Endodermal cell (in vitro differentiated cells): ENCODE data around the gene CCHCR1. TPM values are rescaled to one million over a fixed set of nuclear protein-coding genes. Genes with fewer than 3 reads are reported as not detected.

Source experiments
- DNase-seq: peaks from one replicate; pipeline ENCODE4 v3.0.0-alpha.2; 2017
- H3K27ac ChIP-seq: 2 replicates; pipeline ENCODE4 v1.5.1; 2013; ENCODE audit warnings: mild to moderate bottlenecking, low read depth, low read length, moderate library complexity
- H3K27me3 ChIP-seq: 2 replicates; pipeline ENCODE4 v1.6.1; 2013; ENCODE audit warnings: mild to moderate bottlenecking, low read length, moderate library complexity; ENCODE audit not compliant: insufficient read depth, control insufficient read depth, poor library complexity, severe bottlenecking
- H3K36me3 ChIP-seq: 2 replicates; pipeline ENCODE4 v1.7.0; 2013; ENCODE audit warnings: mild to moderate bottlenecking, low read length, moderate library complexity; ENCODE audit not compliant: control insufficient read depth, insufficient read depth
- H3K4me1 ChIP-seq: one replicate; pipeline ENCODE4 v1.7.0; 2013; ENCODE audit warnings: low read length; ENCODE audit not compliant: control insufficient read depth, insufficient read depth
- H3K4me3 ChIP-seq: 2 replicates; pipeline ENCODE4 v1.5.1; 2013; ENCODE audit warnings: mild to moderate bottlenecking, low read length, moderate library complexity
- H3K9ac ChIP-seq: 2 replicates; pipeline ENCODE4 v1.6.1; 2013; ENCODE audit warnings: mild to moderate bottlenecking, low read length, moderate library complexity; ENCODE audit not compliant: poor library complexity, severe bottlenecking; ENCODE audit errors: extremely low read depth
- H3K9me3 ChIP-seq: 2 replicates; pipeline ENCODE4 v1.6.1; 2013; ENCODE audit warnings: mild to moderate bottlenecking, low read length, moderate library complexity; ENCODE audit not compliant: control insufficient read depth
- H3K27ac Mint-ChIP-seq: 2 replicates; pipeline ENCODE4 v1.8.0; 2020; ENCODE audit warnings: mixed read lengths
- H3K27me3 Mint-ChIP-seq: 2 replicates; pipeline ENCODE4 v1.8.0; 2021; ENCODE audit warnings: mild to moderate bottlenecking, mixed read lengths; ENCODE audit not compliant: insufficient read depth
- H3K36me3 Mint-ChIP-seq: 2 replicates; pipeline ENCODE4 v1.8.0; 2020; ENCODE audit warnings: low read depth, mixed read lengths
- H3K4me1 Mint-ChIP-seq: 2 replicates; pipeline ENCODE4 v1.8.0; 2020; ENCODE audit warnings: mixed read lengths
- H3K4me3 Mint-ChIP-seq: 2 replicates; pipeline ENCODE4 v1.8.0; 2020; ENCODE audit warnings: mild to moderate bottlenecking, moderate library complexity, mixed read lengths
- H3K9me3 Mint-ChIP-seq: 2 replicates; pipeline ENCODE4 v1.8.0; 2020; ENCODE audit warnings: mild to moderate bottlenecking, mixed read lengths
- WGBS, 2 experiments: methylation state at CpG; one replicate each; pipeline versions ENCODE4 v1.1.5 to v1.1.7; 2013; ENCODE audit warnings: missing lambda C conversion rate in 2 of 2, mixed read lengths in 1 of 2; ENCODE audit not compliant: insufficient coverage in 1 of 2, insufficient read length in 1 of 2; 5-methylcytosine and 5-hydroxymethylcytosine counted together
- total RNA-seq, 2 donors: library from RNA; stranded (reverse); fragmentation: NEBNext Ultra II Directional in 1 of 2; extraction: Animal tissue kit (Norgen Biotek cat#: 25700) in 1 of 2; gene quantifications; 2 replicates in 1 of 2; 3 replicates in 1 of 2; pipeline ENCODE4 v1.2.1, GENCODE V29; 2021
- TF ChIP-seq, protein P1 (sequence below): fragments of 200-600 bp; sonication (generic); conservative IDR thresholded peaks from 2 replicates; pipeline ENCODE4 v1.5.0; 2021; ENCODE audit warnings: antibody characterized with exemption, mild to moderate bottlenecking

Gene CCHCR1
- total RNA-seq, 2 donors from 2014 or later = 56.5 to 73.6 TPM

DNA sequence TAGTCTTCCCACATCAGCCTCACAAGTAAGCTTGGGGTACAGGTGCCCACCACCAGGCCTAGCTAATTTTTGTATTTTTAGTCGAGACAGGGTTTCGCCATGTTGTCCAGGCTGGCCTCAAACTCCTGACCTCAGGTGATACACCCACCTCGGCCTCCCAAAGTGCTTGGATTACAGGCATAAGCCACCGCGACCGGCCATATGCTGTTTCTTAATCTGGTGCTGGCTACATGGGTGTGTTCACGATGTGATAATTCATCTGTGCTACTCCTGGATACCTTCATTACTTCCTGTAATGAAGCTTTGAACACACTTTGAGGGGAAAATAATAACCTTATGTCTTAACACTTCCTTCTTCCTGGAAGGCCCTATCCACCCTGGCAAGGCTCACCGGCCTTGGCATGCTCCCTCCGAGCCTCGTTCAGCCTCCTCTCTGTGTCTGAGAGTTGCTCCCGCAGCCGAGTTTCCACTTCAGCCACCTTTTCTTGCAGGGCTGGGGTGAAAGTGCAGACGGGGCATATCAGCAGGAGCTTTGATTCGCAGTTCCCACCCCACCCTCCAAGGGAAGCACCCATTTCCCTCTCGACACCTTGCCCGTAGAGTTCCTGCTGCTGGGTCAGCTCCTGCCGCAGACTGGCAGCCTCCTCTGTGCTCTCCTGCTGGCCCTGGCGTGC lies 13.2 kb downstream of the CCHCR1 start:
- H3K9me3 ChIP-seq = no peaks in the 10 kb centered on the region
- H3K27me3 ChIP-seq = no peaks in the 10 kb centered on the region
- no peaks in the 10 kb centered on the region for H3K9me3 Mint-ChIP-seq
- no peaks in the 10 kb centered on the region for H3K27me3 Mint-ChIP-seq
- no peak overlapping the region for H3K4me3 ChIP-seq
- 90 to 94% methylated on average over 15 to 18 of the region's 18 CpGs for WGBS, 2 experiments
- H3K36me3 ChIP-seq = peaks cover 10% of the 10 kb centered on the region
- peaks cover 42% of the 10 kb centered on the region for H3K36me3 Mint-ChIP-seq
- no peaks in the 10 kb centered on the region for H3K4me1 ChIP-seq
- H3K27ac ChIP-seq = no peak overlapping the region
- TF ChIP-seq, protein P1, sequence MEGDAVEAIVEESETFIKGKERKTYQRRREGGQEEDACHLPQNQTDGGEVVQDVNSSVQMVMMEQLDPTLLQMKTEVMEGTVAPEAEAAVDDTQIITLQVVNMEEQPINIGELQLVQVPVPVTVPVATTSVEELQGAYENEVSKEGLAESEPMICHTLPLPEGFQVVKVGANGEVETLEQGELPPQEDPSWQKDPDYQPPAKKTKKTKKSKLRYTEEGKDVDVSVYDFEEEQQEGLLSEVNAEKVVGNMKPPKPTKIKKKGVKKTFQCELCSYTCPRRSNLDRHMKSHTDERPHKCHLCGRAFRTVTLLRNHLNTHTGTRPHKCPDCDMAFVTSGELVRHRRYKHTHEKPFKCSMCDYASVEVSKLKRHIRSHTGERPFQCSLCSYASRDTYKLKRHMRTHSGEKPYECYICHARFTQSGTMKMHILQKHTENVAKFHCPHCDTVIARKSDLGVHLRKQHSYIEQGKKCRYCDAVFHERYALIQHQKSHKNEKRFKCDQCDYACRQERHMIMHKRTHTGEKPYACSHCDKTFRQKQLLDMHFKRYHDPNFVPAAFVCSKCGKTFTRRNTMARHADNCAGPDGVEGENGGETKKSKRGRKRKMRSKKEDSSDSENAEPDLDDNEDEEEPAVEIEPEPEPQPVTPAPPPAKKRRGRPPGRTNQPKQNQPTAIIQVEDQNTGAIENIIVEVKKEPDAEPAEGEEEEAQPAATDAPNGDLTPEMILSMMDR = no peak
- no peak for DNase-seq
- no peak overlapping the region for H3K4me3 Mint-ChIP-seq
- peaks cover 13% of the 10 kb centered on the region for H3K4me1 Mint-ChIP-seq
- H3K9ac ChIP-seq = no peak overlapping the region
- H3K27ac Mint-ChIP-seq = no peak overlapping the region

GRCh38 chr6:31143148-31143547 lies 14.5 kb downstream of the CCHCR1 start:
- H3K9me3 ChIP-seq = no peaks in the 10 kb centered on the region
- H3K36me3 Mint-ChIP-seq = peaks cover 38% of the 10 kb centered on the region
- peaks cover 5% of the 10 kb centered on the region for H3K27me3 Mint-ChIP-seq
- H3K27ac ChIP-seq = no peak overlapping the region
- H3K9ac ChIP-seq = no peak overlapping the region
- peaks cover 14% of the 10 kb centered on the region for H3K4me1 Mint-ChIP-seq
- peak overlapping the region; percentile 35 for H3K4me3 Mint-ChIP-seq
- no peaks in the 10 kb centered on the region for H3K4me1 ChIP-seq
- peaks cover 10% of the 10 kb centered on the region for H3K36me3 ChIP-seq
- no peak overlapping the region for H3K4me3 ChIP-seq
- WGBS, 2 experiments = 41 to 47% methylated on average over 4 to 11 of the region's 11 CpGs
- H3K9me3 Mint-ChIP-seq = no peaks in the 10 kb centered on the region
- peak overlapping the region; percentile 32 for H3K27ac Mint-ChIP-seq
- H3K27me3 ChIP-seq = no peaks in the 10 kb centered on the region
- DNase-seq = peak; percentile 96
- TF ChIP-seq, protein P1 = no peak

DNA sequence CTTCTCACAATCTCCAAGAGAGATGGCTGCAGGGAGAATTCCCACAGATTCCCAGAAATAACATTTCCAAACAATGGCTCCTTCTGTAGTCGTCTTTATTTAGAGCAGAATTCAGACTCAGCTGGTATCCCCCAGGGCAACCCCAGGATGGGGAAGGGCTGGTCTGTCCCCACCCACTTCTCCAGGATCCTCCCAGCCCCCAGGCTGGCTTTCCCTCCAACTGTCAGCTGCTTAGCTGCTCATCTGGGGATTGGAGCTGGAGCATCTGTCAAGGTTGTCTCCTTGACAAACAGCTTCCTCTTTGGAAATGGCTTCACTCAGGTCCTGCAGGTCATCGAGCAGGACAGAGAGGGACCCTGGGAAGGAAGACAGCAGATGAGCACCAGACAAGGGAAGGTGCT lies 15.2 kb downstream of the CCHCR1 start:
- H3K4me1 ChIP-seq = no peaks in the 10 kb centered on the region
- Mint-ChIP-seq H3K4me3 (no peak overlapping the region), H3K9me3 (no peaks in the 10 kb centered on the region), H3K27me3 (peaks cover 7% of the 10 kb centered on the region), H3K36me3 (peaks cover 34% of the 10 kb centered on the region), H3K4me1 (peaks cover 17% of the 10 kb centered on the region), H3K27ac (no peak overlapping the region)
- H3K27ac ChIP-seq = no peak overlapping the region
- 70 to 78% methylated on average over 2 of the region's 2 CpGs for whole genome bisulfite sequencing, 2 experiments
- peak; percentile 55 for DNase-seq
- no peaks in the 10 kb centered on the region for H3K27me3 ChIP-seq
- no peak overlapping the region for H3K9ac ChIP-seq
- TF ChIP-seq, protein P1 = no peak
- peaks cover 10% of the 10 kb centered on the region for H3K36me3 ChIP-seq
- no peaks in the 10 kb centered on the region for H3K9me3 ChIP-seq
- H3K4me3 ChIP-seq = no peak overlapping the region
